GM21390 (cell line): ENCODE data around the gene PITX2.

ENCODE experiments used
- ATAC-seq: cut with Tn5 transposase; IDR thresholded peaks from one replicate; pipeline ENCODE4 v1.9.1; 2021; ENCODE audit not compliant: unreplicated experiment

Gene PITX2

DNA sequence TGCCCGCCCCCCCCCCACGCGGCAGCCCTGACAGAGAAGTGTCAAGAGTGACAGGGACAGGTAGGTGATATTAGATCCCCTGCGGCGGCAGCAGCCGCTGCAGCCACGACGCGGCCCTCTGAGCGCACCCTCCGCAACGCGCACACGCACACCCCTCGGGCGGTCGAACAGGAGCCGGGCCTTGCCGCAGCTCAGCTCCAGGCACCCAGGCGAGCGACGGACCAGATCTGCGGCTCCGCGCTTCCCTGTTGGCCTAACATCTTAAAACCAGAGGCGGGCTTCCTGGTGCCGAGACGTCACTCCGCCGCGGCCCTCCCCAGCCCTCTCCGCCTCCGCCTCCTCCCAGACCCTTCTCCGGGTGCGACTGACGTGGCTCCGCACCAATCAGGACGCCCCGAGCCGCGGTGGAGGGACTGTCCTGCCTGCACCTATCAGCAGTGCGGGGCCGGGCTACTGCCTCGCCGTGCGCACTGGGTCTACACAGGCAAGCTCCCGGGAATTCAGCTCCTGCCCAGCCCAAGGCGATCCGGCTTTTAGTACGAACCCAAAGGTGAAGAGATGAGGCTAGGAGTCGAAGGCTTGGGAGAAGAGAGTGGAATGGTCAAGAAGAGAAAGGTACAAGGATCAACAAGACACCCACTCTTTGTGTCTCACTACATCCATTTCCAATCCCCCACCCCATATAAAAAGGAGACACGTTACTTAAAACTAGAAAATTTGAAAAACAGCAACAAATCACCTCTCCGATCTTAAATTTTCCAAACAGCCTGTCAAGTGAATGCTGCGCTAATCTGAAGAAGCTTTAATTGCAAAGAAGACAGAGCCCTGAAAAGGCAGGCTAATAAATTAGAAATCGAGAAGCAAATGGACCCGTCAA lies at the start of gene PITX2:
PITX2 (minus strand) TSS at position 237 of the 877 bp plus-strand sequence. CDS start 617 bp downstream, outside the sequence.
- ATAC-seq: peak; percentile 72

DNA sequence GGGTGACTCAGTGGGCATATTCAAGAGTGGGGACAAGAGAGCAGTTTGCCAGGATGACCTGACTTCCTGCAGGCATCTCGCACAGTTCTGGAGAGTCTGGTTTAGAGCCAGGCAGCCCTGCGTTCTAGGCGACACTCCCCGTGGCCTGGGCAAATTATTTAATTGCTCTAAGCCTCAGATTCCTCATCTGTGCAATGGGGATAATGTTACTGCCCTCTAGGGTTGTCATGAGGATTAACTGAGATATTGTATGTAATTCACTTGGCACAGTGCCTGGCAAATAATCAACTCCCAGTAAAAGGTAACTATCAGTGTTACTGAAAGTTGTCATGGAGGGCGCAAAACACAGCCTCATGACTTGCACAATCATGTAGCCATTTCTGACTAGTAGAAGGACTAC lies 48.8 kb upstream of the PITX2 start:
- no peak for ATAC-seq

DNA sequence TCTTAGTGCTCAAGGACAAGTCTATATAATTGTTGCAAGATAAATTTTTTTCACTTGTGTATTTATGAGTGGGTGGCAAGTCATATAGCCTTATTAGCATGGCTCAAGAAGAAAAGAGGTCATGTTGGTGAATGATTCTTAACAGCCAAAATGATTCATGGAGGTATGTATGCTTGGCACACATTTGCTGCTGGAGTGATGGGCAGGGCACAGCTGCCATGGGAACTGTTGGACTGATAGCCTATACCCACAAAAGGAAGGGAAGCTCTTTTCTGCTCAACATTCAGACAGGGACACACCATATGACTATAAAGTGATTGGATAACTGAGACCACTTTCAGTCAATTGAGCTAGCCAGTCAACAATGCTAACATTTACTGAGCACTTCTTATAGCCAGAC lies 46.8 kb upstream of the PITX2 start:
- ATAC-seq: no peak

DNA sequence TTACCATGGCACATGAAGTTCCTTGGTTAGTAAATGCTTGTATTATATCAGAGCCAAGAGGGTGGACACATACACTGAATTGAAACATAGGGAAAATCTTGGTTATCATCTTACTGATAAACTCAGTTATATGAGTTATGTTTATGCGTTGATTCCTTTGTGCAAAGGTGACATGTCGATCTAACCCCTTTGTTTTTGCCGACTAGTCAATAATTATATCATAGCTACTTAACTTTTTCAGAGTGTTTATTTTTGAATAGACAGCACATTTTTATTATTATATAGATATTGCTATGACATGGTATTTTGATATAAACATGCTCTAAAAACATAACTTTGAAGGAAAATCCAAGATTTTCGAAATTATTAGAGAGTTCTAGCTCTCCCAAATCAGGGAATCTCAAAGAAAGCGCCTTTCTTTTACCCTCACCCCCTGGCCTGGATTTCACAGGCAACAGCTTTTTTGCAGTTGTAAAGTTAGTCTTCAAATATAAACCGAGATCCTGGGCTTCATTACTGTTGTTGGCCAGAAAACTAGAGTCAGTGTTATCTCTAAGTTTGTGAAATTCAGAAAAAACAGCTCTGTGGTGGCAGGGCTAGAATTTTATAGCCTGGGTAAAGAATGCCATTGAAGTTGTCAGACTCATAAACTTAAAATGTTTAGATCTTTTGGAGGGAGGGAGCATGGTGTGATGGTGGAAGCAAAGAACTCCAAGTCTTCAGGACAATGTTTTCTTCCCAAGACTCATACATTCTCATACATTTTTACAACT lies 45.8 kb upstream of the PITX2 start:
- no peak for ATAC-seq

DNA sequence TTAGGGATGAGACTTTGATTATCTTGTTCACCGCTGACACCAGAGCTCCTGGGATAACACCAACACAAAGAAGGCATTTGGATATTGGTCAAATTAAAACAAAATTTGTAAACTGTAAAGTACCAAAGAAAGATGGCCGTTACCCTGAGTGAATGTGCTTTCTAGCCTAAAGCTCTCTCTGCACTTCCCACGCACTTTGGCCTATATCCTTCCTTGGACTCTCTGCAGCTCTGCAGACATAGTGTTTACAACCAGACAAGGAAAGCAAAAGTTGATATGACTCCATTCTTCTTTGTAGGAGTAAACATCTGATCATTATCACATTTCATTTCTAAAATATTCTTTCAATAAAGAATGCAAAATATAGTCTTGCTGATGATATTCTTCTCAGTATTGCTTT lies 44.8 kb upstream of the PITX2 start:
- ATAC-seq: no peak

DNA sequence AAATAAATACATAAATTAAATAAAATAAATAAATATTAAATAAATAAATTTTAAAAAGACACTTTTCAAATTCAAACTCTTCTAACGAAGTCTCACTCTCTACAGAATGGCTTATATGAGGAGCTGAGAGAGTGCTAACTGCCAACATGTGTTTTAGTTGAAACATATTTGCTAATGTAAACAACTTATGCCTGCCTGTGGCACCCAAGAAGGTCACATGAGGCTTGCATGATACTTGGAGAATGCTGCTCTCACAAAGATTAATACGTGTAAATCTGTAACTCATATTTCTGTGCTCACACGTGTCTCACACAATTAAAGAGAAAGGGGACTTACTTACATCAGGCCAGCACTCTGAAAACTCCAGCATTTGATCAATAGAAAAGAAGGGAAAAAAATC lies 43.2 kb upstream of the PITX2 start:
- no peak for ATAC-seq

DNA sequence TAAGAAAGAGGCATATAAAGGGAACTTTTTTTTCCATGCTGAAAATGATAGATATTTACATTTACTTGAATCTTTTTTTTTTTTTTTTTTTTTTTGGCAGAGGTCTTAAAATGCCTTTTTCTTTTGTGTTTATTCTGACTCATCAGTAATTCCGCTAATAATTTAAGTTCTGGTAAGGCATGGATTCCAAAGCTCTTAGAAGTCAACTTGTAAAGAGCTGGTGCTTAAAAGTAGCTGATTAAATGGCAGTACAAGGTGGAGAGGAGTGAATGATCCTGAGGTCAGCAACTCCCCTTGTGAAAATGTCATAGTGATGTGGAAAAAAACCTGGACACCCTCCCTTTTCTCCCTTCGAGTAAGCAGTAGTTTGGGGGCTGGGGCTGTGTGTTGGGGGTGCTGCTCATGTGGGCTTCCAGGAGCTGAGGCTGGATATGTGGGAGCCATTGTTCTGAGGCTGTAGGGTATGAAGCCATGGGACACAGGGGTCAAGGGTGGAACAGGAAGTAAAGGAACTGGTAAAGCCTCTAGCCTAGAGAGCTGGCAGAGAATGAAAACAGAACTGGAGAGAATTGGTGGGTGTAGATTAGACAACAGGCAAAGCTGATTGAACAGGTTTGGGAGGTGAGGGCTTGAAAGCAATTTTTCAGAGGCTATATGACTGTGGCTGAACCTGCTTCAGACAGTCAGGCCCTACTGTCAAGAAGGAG lies 41.0 kb upstream of the PITX2 start:
- no peak for ATAC-seq

DNA sequence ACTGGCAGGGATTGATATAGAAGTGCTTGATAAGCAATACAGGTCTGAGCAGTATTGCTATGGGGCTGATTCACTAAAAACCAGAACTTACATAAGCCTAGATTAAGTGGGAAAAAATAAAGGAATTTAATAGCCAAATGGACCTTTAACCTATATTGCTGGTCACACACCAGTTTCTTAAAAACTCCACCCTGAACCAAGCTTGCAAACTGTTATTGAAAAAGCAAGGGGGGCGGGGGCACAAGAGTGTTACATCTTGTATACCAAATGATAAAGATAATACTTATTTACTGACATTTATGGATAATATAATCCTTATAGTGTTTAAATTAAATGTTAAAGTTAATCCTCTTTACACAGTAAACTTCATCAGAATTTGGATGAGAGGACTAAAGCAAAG lies 40.3 kb upstream of the PITX2 start:
- ATAC-seq: no peak

DNA sequence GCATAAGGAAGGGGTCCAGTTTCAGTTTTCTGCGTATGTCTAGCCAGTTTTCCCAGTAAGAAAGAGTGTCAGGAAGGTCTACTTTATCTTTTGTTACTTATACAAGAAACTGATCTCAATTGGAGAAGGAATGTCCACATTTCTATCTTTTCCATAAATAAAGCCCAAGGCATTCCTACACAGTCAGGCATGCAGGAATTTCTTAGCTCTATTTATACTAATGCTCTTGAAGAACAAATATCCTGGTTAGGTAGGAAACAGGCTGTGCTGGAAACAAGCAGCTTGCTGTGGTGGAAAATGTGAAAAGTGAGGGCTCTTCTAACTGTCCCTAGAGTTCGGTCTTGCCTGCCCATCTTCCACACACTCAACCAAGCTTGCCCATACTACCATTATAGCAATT lies 37.9 kb upstream of the PITX2 start:
- ATAC-seq: no peak

DNA sequence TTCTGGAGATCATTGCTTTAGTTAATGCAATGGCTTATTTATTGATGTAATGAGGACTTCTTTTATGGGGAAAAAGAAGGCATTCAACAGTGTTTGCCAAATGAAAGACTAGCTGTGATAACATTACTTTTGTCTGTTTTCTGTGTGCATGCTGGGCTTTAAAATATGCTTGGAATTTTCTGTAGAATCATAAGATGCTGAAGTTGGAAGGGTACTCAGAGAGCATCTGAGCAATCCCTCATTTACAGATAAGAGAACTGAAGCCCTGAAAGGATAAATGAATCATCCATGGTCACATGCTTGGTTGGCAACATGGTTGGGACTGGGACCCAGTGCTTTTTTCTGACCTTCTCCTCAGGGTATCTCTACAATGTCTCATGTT lies 31.4 kb upstream of the PITX2 start:
- ATAC-seq: no peak

DNA sequence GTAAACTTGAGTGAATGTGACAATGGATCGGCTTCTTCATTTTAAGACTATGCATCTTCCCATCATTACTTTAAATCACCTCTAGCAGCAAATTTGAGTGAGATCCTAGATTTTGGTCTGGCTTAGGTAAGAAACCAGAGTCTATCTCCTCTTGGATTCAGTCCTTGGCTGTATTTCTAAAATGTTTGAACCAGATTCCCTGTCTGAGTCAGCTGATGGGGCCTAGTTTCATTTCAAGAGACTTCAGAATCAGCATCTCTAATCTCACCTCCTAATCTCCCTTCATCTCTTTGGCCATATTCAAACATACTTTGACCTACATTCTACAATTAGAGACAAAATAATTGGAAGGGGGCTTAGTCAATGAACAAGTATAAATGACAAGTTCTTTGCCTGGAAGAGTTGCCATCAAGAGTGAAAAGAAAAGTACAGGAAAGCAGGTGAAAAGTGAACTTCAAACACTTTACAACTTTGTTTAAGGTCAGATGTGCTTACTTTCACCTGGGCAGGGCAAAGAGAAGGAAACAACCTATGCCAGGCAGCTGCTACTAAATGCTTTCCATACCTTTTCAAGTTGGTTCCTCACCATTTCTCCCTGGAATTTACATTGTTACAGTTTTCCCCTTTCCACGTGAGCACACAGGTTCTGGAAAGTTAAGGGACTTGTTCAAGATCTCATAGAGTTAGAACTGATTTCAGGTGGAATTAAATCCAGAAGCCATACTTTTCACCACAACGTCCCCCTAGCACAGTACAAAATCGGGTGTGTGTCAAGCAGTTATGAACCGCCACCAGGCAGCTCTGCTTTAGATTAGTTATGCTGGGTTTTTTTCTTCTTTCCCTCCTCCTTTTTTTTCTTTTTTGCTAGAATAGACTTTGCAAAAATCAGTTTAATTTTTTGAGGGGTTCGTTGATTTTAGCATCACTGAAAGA lies 30.7 kb upstream of the PITX2 start:
- no peak for ATAC-seq

DNA sequence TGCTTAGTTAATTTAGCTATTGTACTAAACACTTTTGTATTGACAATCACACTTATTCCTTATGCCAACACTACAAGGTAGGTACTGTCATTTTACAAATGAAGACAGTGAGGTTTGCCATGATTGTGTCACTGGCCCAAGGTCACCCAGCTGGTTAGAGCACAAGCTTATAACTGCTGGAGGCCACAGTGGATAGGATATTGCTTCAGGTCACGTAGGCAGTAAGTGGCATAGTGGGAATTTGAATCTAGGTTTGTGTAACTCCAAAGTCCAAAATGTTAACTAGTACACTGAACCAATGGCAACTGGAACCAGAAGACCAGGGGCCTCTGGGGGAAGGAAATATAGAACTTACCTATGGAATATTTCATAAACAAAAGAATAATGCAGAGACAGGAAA lies 21.1 kb upstream of the PITX2 start:
- ATAC-seq: no peak

DNA sequence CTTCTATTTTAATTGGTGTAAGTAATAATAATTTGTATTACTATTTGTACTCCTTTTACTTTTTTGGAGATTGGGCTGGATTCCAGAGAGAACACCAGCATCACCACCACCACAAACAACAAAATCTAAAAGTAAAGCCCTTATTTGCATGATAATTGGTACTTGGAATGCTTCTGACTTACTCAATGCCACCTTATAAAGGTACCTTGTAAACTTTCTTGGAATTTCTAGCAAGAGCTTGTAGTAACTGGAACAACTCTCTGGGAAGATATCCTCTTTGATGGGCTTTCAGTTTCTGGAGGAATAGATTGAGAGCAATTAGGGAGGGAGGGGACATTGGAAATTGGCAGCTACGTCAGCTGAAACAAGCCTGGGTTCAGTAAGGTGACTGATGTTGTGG lies 20.2 kb upstream of the PITX2 start:
- ATAC-seq: no peak

DNA sequence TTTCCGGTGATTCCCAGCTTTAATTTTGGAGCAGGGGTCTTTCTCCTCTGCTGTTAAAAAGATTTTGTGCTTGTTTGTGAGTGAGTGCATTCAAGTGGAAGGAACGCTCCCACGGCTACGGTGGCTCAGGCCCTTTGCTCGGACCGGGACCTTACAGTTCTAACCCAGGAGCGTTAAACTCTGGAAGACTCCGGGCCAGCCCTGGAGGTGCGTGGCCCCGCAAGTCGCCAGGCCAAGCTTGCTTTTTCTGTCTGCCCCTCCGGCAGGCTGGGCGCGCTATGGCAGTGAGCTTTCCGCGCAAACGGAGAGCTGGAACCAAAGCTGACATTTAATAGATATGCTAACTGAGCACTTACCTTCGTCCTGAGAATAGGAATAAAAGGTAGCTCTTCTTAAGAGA lies 18.3 kb upstream of the PITX2 start:
- ATAC-seq: no peak

DNA sequence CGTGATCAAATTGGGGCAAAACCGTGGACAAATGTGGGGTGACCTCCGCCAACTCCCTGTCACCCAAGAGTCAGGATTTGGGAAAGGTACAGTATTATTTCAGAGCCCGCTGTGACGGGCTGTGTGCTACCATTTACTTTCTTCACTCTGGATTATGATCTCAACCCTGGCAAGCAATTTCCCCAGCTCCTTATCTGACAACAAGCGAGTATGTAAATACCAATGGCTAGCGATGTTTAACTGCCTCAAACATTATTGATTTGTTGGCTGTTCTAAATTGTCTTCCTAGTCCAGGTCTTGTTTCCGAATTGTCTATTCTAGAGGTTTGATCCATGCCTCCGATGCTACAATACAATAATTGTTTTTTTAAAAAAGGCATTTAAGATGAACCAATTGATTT lies 17.7 kb upstream of the PITX2 start:
- ATAC-seq: no peak

DNA sequence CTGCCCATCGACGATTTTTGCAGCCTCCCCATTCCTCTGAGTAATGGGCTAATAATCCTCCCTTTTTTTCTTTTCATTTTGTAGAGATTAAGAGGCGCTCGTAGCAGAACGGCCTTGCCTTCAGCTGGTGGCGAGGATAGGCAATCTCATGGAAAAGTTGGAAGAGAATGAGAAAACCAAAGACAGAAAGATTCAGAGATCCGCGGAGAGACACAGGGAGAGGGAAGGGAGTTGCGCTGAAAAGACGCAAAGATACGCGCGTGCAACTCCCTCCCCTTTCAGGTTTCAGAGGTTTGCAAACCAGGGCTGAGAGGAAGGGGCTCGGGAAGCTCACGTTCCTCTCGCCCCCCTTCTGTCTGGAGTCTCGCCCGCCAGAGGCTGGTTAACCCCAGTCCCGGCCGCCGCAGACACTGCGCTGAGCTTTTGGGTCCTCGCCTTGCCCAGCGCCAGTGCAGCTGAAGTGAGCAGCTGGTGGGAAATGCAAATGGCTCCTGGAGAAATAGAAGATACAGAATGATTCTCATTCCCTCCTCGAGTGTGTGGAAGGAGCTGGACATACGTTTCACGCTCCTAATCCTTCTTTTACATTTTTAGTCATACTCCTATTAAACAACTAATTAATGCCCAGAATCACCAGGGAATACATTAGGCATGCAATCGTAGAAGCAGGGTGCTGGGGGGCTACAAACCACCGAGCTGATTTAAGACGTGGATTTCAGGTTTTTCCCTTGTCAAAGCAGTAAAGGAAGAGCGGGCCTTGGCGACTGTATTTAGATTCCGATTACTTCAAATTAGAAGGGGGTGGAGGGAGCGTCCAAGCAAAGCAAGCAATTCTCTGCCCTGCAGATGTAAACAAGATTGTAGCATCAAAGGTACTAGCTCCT lies 16.6 kb upstream of the PITX2 start:
- ATAC-seq: no peak

DNA sequence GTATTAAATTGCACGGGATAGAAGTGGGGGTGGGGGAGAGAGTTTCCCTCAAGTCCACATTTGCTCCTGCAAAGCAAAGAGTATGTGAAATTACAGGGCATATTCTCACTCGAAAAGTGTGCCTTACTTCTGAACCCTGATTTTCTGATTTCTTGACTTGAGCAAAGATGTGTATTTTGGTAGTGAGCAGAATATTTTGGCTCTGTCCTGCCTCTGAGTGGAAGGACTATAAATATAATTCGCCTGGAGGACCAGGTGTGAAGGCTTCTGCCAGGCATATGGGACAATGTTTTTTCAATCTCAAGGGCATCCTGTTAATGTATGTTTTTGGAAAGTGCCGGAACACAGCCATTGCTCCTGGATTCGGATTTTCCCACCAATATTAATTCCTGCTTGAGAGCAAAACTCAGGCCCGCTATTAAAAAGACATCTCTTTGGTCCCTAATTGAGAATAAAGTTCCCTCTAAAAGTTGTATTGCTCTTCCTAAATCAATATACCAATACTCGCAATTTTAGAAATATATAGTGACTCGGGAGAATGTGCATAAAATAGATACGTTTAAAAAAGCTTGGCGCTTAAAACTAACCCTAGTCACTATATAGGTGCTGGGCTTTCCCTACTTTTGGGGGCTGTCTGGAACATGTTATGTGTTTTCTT lies 15.3 kb upstream of the PITX2 start:
- no peak for ATAC-seq

DNA sequence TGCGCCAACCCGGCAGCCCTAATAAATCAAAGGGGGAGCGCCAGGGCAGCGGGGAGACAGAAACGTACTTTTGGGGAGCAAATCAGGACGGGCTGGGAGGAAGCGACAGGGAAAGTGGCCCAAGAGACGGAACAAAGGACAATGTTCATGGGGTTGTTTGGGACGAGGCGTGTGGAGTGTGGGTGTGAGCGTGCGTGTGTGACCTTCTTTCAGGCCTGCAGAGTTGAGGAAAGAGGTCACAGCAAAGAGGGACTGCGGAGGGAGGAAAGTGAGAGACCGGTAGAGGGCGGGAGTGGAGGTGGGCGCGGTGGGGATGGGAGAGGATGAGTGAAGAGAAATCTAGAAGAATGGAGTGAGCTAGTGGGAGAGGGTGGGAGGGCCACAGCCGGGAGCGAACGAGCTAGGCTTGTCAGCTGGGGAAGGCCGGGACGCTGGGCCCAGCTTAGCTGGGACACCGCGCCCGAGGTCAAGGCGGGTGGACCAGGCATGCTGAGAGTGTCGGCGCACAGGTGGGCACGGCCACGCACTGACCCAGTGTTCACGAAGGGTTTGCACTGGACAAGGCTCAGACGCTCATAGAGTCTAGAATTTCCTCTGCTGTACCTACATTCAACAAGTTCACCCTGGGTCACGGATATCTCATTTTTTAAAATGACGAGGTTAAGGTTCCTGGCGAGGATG lies 14.7 kb upstream of the PITX2 start:
- no peak for ATAC-seq
